Type B pancreatic cell (in vitro differentiated cells): ENCODE data around the gene TAB2. TPM values are rescaled to one million over a fixed set of nuclear protein-coding genes. Genes with fewer than 3 reads are reported as not detected.

Source experiments
- DNase-seq: peaks from one replicate; pipeline ENCODE4 v3.0.0; 2021; ENCODE audit warnings: mixed read lengths; ENCODE audit not compliant: unreplicated experiment; ENCODE audit errors: extremely low spot score
- H3K27ac Mint-ChIP-seq: 2 replicates; pipeline ENCODE4 v1.8.0; 2021; ENCODE audit warnings: mild to moderate bottlenecking, mixed read lengths
- H3K27me3 Mint-ChIP-seq: 2 replicates; pipeline ENCODE4 v1.8.0; 2021; ENCODE audit warnings: mixed read lengths
- H3K36me3 Mint-ChIP-seq: 2 replicates; pipeline ENCODE4 v1.8.0; 2021; ENCODE audit warnings: mixed read lengths
- H3K4me1 Mint-ChIP-seq: one replicate; pipeline ENCODE4 v1.8.0; 2021; ENCODE audit warnings: mixed read lengths; ENCODE audit not compliant: unreplicated experiment
- H3K4me3 Mint-ChIP-seq: 2 replicates; pipeline ENCODE4 v1.8.0; 2021; ENCODE audit warnings: mild to moderate bottlenecking, mixed read lengths
- H3K9me3 Mint-ChIP-seq: 2 replicates; pipeline ENCODE4 v1.8.0; 2021; ENCODE audit warnings: mixed read lengths
- total RNA-seq: library from RNA; stranded (reverse); gene quantifications from 2 replicates; pipeline ENCODE4 v1.2.1, GENCODE V29; 2021; ENCODE audit warnings: low replicate concordance
- TF ChIP-seq, protein P1 (sequence below): fragments of 200-600 bp; sonication (generic); conservative IDR thresholded peaks from 2 replicates; pipeline ENCODE4 v1.5.0; 2021; ENCODE audit warnings: antibody characterized with exemption, mild to moderate bottlenecking

The TAB2 gene
- total RNA-seq, 1 donor from 2014 or later, result 58.7 TPM

GRCh38 chr6:149445095-149445466, 127.6 kb downstream of the TAB2 start:
- TF ChIP-seq, protein P1, sequence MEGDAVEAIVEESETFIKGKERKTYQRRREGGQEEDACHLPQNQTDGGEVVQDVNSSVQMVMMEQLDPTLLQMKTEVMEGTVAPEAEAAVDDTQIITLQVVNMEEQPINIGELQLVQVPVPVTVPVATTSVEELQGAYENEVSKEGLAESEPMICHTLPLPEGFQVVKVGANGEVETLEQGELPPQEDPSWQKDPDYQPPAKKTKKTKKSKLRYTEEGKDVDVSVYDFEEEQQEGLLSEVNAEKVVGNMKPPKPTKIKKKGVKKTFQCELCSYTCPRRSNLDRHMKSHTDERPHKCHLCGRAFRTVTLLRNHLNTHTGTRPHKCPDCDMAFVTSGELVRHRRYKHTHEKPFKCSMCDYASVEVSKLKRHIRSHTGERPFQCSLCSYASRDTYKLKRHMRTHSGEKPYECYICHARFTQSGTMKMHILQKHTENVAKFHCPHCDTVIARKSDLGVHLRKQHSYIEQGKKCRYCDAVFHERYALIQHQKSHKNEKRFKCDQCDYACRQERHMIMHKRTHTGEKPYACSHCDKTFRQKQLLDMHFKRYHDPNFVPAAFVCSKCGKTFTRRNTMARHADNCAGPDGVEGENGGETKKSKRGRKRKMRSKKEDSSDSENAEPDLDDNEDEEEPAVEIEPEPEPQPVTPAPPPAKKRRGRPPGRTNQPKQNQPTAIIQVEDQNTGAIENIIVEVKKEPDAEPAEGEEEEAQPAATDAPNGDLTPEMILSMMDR, result no peak
- H3K4me3 Mint-ChIP-seq, result no peak overlapping the region
- H3K36me3 Mint-ChIP-seq, result no peaks in the 10 kb centered on the region
- H3K27ac Mint-ChIP-seq, result no peak overlapping the region
- peaks cover 45% of the 10 kb centered on the region for H3K4me1 Mint-ChIP-seq
- H3K9me3 Mint-ChIP-seq, result no peaks in the 10 kb centered on the region
- H3K27me3 Mint-ChIP-seq, result peaks cover 13% of the 10 kb centered on the region
- DNase-seq, result no peak

- H3K27me3 Mint-ChIP-seq, result peaks cover 15% of the 10 kb centered on the region
- no peak overlapping the region for H3K4me3 Mint-ChIP-seq
- TF ChIP-seq, protein P1, result no peak
- H3K4me1 Mint-ChIP-seq, result peaks cover 43% of the 10 kb centered on the region
- H3K27ac Mint-ChIP-seq, result no peak overlapping the region
- no peak for DNase-seq
- no peaks in the 10 kb centered on the region for H3K9me3 Mint-ChIP-seq
- H3K36me3 Mint-ChIP-seq, result no peaks in the 10 kb centered on the region
These were observed 128.1 kb downstream of the TAB2 start for GRCh38 chr6:149445573-149445972.

DNA sequence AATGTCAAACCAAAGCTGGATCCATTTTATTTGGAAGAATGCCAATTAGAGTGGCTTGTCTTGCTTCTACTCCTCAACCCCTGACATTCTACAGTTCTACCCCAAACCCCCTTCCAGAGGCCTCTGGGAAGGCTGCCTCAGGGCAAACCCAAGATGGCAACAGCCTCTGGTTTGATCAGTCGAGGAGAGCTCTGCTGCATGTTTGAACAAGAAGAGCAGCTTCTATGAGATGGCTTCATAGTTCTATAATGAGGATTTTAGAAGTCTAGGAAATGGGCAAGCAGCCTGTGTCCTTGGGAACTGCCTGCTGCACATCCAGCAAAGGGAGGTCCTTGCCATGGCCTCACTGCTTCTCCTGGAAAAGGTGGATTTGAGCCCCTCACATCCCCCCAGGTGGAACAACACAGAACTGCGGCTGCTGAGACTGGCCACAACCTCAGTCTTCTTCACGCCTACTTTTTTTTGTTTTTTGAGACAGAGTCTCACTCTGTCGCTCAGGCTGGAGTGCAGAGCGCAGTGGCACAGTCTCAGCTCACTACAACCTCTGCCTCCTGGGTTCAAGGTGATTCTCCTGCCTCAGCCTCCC, 129.4 kb downstream of the TAB2 start:
- DNase-seq, result no peak
- H3K36me3 Mint-ChIP-seq, result no peaks in the 10 kb centered on the region
- no peaks in the 10 kb centered on the region for H3K9me3 Mint-ChIP-seq
- H3K4me3 Mint-ChIP-seq, result no peak overlapping the region
- H3K27me3 Mint-ChIP-seq, result peaks cover 18% of the 10 kb centered on the region
- TF ChIP-seq, protein P1, result peak; percentile 26
- H3K4me1 Mint-ChIP-seq, result peaks cover 30% of the 10 kb centered on the region
- peak overlapping the region; percentile 59 for H3K27ac Mint-ChIP-seq

GRCh38 chr6:149448821-149449453, 131.4 kb downstream of the TAB2 start:
- DNase-seq, result no peak
- Mint-ChIP-seq H3K36me3 (no peaks in the 10 kb centered on the region), H3K4me3 (no peak overlapping the region), H3K9me3 (no peaks in the 10 kb centered on the region), H3K27ac (no peak overlapping the region), H3K4me1 (peaks cover 17% of the 10 kb centered on the region), H3K27me3 (peaks cover 28% of the 10 kb centered on the region)
- TF ChIP-seq, protein P1, result no peak

GRCh38 chr6:149449831-149450678, 132.5 kb downstream of the TAB2 start:
- H3K27me3 Mint-ChIP-seq, result peaks cover 30% of the 10 kb centered on the region
- H3K9me3 Mint-ChIP-seq, result no peaks in the 10 kb centered on the region
- peak overlapping the region; percentile 76 for H3K4me3 Mint-ChIP-seq
- H3K27ac Mint-ChIP-seq, result peak overlapping the region; percentile 63
- H3K36me3 Mint-ChIP-seq, result no peaks in the 10 kb centered on the region
- peaks cover 16% of the 10 kb centered on the region for H3K4me1 Mint-ChIP-seq
- TF ChIP-seq, protein P1, result no peak
- DNase-seq, result no peak
